ENCODE measurements around the gene LCN6. TPM values are rescaled to one million over a fixed set of nuclear protein-coding genes. Genes with fewer than 3 reads are reported as not detected.

LCN6 gene
- total and polyA plus RNA-seq, 2 of the 4 experiments (the other 2 are of a cell fraction): not detected

GRCh38 chr9:136697821-136698526 is 50.4 kb downstream of the LCN6 start:
- H2AK9ac ChIP-seq (replicated peaks; ENCODE audit: low read depth, low read length, poor library complexity): no peak overlapping the region
- H4K5ac ChIP-seq (ENCODE audit: low read depth, low read length): no peak overlapping the region
- ATAC-seq (ENCODE audit: low read depth) (no peak), DNase-seq (no peak)
- TF ChIP-seq FOS (IDR thresholded peaks at IDR 0.05; ENCODE audit: low read depth, low read length) (no peak), NFE2L2 (IDR thresholded peaks at IDR 0.05; ENCODE audit: low read depth, low read length) (no peak), POLR2A (IDR thresholded peaks at IDR 0.05; ENCODE audit: low read depth, low read length) (no peak), BHLHE40 (IDR thresholded peaks at IDR 0.05; ENCODE audit: low read depth, low read length) (no peak), CHD1 (IDR thresholded peaks at IDR 0.05; ENCODE audit: low read depth, low read length) (no peak), MAZ (IDR thresholded peaks at IDR 0.05; ENCODE audit: borderline replicate concordance, low read depth, low read length) (no peak), CEBPB (IDR thresholded peaks at IDR 0.05; ENCODE audit: low read depth, low read length) (no peak), MXI1 (IDR thresholded peaks at IDR 0.05; ENCODE audit: borderline replicate concordance, low read depth, low read length) (no peak), MAFK (IDR thresholded peaks at IDR 0.05; ENCODE audit: low read depth, low read length) (no peak), RCOR1 (IDR thresholded peaks at IDR 0.05; ENCODE audit: insufficient replicate concordance, low read length) (no peak), RFX5 (IDR thresholded peaks at IDR 0.05; ENCODE audit: low read depth, low read length) (no peak), RAD21 (IDR thresholded peaks at IDR 0.05; ENCODE audit: low read length) (no peak), SMC3 (IDR thresholded peaks at IDR 0.05; ENCODE audit: low read depth, low read length) (no peak)
- TF ChIP-seq, protein P1, sequence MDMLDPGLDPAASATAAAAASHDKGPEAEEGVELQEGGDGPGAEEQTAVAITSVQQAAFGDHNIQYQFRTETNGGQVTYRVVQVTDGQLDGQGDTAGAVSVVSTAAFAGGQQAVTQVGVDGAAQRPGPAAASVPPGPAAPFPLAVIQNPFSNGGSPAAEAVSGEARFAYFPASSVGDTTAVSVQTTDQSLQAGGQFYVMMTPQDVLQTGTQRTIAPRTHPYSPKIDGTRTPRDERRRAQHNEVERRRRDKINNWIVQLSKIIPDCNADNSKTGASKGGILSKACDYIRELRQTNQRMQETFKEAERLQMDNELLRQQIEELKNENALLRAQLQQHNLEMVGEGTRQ (IDR thresholded peaks at IDR 0.05; ENCODE audit: low read depth, low read length): no peak
- TF ChIP-seq, protein P2, sequence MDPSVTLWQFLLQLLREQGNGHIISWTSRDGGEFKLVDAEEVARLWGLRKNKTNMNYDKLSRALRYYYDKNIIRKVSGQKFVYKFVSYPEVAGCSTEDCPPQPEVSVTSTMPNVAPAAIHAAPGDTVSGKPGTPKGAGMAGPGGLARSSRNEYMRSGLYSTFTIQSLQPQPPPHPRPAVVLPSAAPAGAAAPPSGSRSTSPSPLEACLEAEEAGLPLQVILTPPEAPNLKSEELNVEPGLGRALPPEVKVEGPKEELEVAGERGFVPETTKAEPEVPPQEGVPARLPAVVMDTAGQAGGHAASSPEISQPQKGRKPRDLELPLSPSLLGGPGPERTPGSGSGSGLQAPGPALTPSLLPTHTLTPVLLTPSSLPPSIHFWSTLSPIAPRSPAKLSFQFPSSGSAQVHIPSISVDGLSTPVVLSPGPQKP (IDR thresholded peaks at IDR 0.05; ENCODE audit: borderline replicate concordance, low read depth, low read length): no peak
- TF ChIP-seq, protein P3, sequence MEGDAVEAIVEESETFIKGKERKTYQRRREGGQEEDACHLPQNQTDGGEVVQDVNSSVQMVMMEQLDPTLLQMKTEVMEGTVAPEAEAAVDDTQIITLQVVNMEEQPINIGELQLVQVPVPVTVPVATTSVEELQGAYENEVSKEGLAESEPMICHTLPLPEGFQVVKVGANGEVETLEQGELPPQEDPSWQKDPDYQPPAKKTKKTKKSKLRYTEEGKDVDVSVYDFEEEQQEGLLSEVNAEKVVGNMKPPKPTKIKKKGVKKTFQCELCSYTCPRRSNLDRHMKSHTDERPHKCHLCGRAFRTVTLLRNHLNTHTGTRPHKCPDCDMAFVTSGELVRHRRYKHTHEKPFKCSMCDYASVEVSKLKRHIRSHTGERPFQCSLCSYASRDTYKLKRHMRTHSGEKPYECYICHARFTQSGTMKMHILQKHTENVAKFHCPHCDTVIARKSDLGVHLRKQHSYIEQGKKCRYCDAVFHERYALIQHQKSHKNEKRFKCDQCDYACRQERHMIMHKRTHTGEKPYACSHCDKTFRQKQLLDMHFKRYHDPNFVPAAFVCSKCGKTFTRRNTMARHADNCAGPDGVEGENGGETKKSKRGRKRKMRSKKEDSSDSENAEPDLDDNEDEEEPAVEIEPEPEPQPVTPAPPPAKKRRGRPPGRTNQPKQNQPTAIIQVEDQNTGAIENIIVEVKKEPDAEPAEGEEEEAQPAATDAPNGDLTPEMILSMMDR (conservative IDR thresholded peaks at IDR 0.05; ENCODE audit: low read depth, low read length): no peak
- no peak overlapping the region for H3K4ac ChIP-seq (ENCODE audit: low read depth, low read length)
- H3K27ac ChIP-seq (ENCODE audit: insufficient read depth, low read length): no peak overlapping the region
- H2BK5ac ChIP-seq (ENCODE audit: low read depth, low read length, poor library complexity, severe bottlenecking): no peak overlapping the region
- H3K4me3 ChIP-seq (ENCODE audit: insufficient read depth, low read depth, low read length): no peak overlapping the region
- no peak overlapping the region for H2AK5ac ChIP-seq (ENCODE audit: low read depth, low read length)
- no peak overlapping the region for H3K23ac ChIP-seq (ENCODE audit: low read depth, low read length)
- no peak overlapping the region for H3K14ac ChIP-seq (replicated peaks; ENCODE audit: low read depth, low read length)
- BruUV-seq (replicated peaks): no TSS peak
- H3K9ac ChIP-seq (ENCODE audit: low read depth, low read length): no peak overlapping the region
- H4K91ac ChIP-seq (ENCODE audit: insufficient read depth, low read depth, low read length): no peak overlapping the region
- ChIA-PET POLR2A (ENCODE audit: unreplicated experiment) (no interaction called here), CTCF (no interaction called here)
- peaks cover 26% of the 10 kb centered on the region for H3K27me3 ChIP-seq (ENCODE audit: control insufficient read depth, insufficient read depth, low read length)
- H3K9me3 ChIP-seq (ENCODE audit: control insufficient read depth, insufficient read depth, low read length): no peaks in the 10 kb centered on the region
- H2AFZ ChIP-seq (replicated peaks; ENCODE audit: low read length, poor library complexity): no peak overlapping the region
- no peaks in the 10 kb centered on the region for H3K36me3 ChIP-seq (ENCODE audit: control insufficient read depth, insufficient read depth, low read length)
- no peak overlapping the region for H3K4me2 ChIP-seq (ENCODE audit: low read depth, low read length)
- H3K56ac ChIP-seq (ENCODE audit: extremely low read depth, insufficient read depth, low read length): no peak overlapping the region
- no peaks in the 10 kb centered on the region for H4K20me1 ChIP-seq (ENCODE audit: insufficient read depth, low read length)
- in situ Hi-C loops (cut with MboI; ENCODE audit: low sequenced_read_pairs): no loop called here
- intact Hi-C loops (cut with micrococcal nuclease): no loop called here
- no peak overlapping the region for H4K8ac ChIP-seq (ENCODE audit: low read depth in 2 of 2, low read length in 2 of 2)
- no peaks in the 10 kb centered on the region for H3K79me1 ChIP-seq (ENCODE audit: low read depth in 1 of 2, low read length in 2 of 2)
- H3K4me1 ChIP-seq (ENCODE audit: control insufficient read depth, insufficient read depth, low read length): 0 out of 2 replicates have a peak, but pooled peaks cover 2% of the 10 kb centered on the region
- dilution Hi-C loops (cut with HindIII; ENCODE audit: low sequenced_read_pairs, unreplicated experiment): no loop called here
- 90% methylated on average over 2 of the region's 20 CpGs; no CpG with 5 or more reads in 1 of the 2 experiments for WGBS, 2 experiments (ENCODE audit: extremely low coverage in 2 of 2, insufficient read length in 1 of 2)
- no peaks in the 10 kb centered on the region for H3K9me1 ChIP-seq (ENCODE audit: insufficient read depth, low read length)
- H2BK15ac ChIP-seq (ENCODE audit: low read depth, low read length): no peak overlapping the region
- no peak overlapping the region for H2BK20ac ChIP-seq (ENCODE audit: low read depth, low read length)
- no peak overlapping the region for H3K18ac ChIP-seq (ENCODE audit: low read depth, low read length)
- no peak overlapping the region for H2BK120ac ChIP-seq (ENCODE audit: low read depth, low read length)

Measured in IMR-90 (cell line).